Mesenteric fat pad (tissue), 1 donor: ENCODE measurements around the gene SLC25A42. TPM values are rescaled to one million over a fixed set of nuclear protein-coding genes. Genes with fewer than 3 reads are reported as not detected.
"Not testable (repeated sequence)": the region's sequence is repeated elsewhere in the genome, so short reads cannot be mapped to it uniquely, and the experiment has no call there.

Source experiments
- DNase-seq: peaks from one replicate; pipeline ENCODE4 v3.0.0-alpha.2; 2020; ENCODE audit warnings: low spot score
- long read RNA-seq: library from polyadenylated mRNA; unstranded; transcript quantifications from one replicate; pipeline ENCODE4 v2.0.0, GENCODE V29; 2020
- total RNA-seq: library from RNA; stranded (reverse); fragmentation: NEBNext Ultra II Directional; extraction: Animal tissue kit (Norgen Biotek cat#: 25700); gene quantifications from one replicate; pipeline ENCODE4 v1.2.1, GENCODE V29; 2021
- donor health status: DM: yes; HTN: yes; CAD: no.

Gene SLC25A42, protein sequence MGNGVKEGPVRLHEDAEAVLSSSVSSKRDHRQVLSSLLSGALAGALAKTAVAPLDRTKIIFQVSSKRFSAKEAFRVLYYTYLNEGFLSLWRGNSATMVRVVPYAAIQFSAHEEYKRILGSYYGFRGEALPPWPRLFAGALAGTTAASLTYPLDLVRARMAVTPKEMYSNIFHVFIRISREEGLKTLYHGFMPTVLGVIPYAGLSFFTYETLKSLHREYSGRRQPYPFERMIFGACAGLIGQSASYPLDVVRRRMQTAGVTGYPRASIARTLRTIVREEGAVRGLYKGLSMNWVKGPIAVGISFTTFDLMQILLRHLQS
- 8.4 TPM for total RNA-seq
- long read RNA-seq, partial matches to known transcripts = 0 of 15 reads
- long read RNA-seq, other reads (novel, unspliced or antisense) = 15 of 15 reads

DNA sequence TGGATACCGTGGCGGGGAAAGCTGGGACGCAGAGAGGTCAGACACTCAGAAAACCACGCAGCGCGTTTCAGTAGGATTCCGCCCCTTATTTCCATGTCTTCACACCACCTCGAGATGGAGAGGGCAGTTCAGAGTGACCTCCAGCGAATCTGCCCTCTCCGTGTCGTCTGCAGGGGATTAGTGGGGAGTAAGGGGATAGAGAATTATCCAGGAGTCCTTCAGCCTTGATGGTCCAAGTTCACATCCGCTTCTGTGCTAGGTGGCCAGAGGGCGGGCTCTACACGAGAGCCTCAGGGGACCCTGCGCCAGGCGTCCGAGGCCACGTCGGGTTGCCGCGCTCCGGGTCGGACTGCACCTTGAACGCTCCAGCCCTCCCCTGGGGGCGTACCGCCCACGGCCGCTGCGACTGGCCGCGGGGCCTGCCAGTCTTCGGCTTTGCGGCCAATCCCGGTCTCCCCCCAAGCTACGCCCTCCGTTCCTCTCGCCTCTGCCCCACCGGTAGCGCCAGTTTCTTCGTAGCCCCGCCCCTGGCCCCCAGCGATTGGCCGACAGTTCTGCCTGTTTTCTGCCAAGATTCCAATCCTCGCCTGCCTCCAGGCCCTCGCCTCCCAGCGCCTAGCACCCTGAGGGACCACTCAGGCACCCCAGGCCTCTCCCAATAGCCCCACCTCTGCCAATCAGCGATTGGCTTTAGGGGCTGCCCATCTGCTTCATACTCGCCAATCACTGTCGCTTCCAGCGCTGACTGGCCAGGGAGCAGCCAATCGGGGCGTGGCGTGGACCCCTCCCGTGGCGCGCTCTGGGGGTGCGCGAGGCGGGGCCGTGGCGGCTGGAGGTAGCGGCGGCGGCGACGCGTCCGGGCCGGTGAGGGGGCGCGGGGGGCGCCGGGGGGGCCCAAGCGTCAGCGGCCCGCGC lies at the start of gene SLC25A42:
Gene SLC25A42 (plus strand): TSS at position 812 of the 915 bp plus-strand sequence. CDS start 32,131 bp downstream, outside the sequence.
- DNase-seq = peak; percentile 99

- no peak for DNase-seq
Measured at GRCh38 chr19:19021115-19021514, 42.7 kb upstream of the SLC25A42 start.

DNA sequence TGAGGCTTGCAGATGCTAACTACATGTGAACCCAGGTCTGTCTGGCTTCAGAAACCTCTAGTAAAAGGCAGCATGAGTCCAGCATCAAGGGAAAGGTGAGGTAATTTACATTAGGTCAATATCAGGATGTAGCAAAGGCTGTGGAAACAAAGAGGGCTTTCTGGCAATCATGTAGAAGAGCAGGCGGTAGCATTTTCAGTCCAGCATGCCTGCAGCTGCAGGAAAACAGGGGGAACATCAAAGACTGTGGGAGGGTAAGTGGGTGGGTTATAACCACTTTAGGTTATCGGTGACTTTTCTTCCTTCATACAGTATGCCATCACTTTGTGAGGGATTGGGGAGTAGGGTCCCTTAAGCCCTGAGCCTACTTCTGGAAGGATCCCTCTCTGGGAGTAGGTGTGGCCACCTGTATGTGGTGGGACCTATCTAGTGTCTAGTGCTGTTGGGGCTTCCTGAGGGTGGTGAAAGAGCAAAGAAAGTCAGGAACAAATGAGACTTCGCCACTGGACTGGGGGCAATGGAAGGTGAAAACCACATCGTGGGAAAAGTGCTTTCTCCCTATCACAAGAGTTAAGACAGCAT lies 41.3 kb upstream of the SLC25A42 start:
- no peak for DNase-seq

DNA sequence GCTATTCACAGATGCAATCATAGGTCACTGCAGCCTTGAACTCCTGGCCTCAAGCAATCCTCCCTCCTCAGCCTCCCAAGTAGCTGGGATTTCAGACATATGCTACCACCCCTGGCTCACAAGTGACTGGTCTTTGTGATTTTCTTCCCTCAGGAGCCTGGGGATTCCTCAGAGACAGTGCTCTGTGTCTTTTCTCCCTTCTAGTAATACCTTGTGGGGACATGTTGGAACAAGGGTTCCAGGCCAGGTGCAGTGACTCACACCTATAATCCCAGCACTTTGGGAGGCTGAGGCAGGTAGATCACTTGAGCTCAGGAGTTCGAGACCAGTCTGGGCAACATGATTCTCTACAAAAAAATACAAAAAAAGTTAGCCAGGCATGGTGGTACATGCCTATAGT lies 40.4 kb upstream of the SLC25A42 start:
- not testable (repeated sequence) for DNase-seq

- no peak for DNase-seq
Measured at GRCh38 chr19:19025861-19026260, 37.9 kb upstream of the SLC25A42 start.

GRCh38 chr19:19026299-19026971 lies 37.4 kb upstream of the SLC25A42 start:
- no peak for DNase-seq

DNA sequence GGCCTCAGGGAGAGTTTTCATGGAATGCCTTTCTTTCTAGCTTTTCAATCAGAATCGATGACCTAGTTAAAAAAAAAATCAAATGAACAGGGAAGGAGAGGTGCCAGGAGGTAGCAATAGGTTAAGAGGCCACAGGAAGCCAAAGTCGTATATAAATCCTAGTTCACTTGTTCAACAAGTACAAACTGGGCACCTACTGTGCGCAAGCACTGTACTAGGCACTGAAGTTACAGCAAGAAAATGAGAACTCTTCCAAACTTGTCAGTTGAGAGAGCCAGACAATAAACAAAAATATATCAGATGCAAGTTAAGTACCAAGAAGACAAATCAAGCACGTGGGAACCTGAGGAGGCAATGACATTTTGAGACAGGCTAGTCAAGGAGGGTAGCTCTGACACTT lies 36.6 kb upstream of the SLC25A42 start:
- no peak for DNase-seq

- DNase-seq = no peak
Measured at GRCh38 chr19:19028526-19028925, 35.3 kb upstream of the SLC25A42 start.

DNA sequence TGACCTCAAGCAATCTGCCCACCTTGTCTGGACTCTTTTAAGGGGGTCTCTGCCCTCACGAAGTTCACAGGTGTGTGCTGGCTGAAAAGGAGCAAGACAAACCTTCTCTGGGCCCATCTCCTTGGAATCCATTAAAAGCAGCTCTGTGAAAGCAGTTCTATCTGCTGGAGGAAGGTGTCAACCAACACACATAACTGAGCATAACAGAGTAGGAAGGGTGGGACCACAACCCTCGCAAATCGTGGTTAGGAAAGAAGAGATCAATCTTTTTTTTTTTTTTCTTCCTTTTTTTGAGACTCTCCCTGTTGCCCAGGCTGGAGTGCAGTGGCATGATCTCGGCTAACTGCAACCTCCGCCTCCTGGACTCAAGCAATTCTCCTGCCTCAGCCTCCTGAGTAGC lies 31.9 kb upstream of the SLC25A42 start:
- no peak for DNase-seq

DNA sequence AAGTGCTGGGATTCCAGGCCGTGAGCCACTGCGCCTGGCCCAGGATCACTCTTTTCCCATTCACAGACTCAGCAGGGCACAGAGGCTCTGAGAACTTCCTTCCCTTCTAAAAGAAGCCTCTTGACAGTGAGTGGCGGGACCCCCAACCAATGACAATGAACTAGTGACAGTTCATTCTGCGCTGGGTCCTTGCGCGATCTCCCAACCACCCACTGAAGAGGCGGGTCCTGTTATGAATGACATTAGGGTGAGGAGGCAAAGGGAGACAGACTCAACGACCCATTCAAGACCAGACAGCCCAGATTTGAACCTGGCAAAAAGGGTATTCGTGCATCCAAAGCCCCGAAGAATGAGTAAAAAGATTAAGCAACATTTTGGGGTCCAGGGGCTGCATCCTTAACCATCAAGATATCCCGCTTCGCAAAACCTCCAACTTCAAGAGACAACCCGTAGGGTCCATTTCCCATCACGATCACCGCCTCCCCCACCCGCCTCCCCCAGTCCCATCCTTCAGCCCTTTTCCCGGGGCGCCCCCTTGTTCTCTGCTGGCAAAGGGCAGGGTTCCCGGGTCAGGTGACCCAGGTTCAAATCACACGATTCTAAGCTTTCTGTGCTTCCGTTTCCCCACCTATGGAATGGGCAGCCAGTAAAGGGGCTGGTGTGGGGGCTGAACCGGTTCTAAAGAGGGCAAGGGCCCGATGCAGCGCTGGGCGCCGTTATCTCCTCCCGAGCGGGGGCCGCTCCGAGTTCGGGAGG lies 31.2 kb upstream of the SLC25A42 start:
- no peak for DNase-seq

DNA sequence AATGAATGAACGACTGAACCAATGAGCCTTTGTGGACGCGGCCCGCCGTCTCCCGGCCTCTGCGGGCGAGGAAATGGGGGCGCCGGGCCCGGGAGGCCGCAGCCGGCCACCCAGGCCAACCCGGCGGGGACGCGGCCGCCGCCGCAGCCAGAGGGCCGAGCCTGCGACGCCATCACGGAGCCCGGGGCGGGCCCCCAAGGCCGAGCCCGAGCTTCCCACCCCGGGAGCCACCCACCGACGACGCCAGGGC lies 30.7 kb upstream of the SLC25A42 start:
- DNase-seq = no peak

DNA sequence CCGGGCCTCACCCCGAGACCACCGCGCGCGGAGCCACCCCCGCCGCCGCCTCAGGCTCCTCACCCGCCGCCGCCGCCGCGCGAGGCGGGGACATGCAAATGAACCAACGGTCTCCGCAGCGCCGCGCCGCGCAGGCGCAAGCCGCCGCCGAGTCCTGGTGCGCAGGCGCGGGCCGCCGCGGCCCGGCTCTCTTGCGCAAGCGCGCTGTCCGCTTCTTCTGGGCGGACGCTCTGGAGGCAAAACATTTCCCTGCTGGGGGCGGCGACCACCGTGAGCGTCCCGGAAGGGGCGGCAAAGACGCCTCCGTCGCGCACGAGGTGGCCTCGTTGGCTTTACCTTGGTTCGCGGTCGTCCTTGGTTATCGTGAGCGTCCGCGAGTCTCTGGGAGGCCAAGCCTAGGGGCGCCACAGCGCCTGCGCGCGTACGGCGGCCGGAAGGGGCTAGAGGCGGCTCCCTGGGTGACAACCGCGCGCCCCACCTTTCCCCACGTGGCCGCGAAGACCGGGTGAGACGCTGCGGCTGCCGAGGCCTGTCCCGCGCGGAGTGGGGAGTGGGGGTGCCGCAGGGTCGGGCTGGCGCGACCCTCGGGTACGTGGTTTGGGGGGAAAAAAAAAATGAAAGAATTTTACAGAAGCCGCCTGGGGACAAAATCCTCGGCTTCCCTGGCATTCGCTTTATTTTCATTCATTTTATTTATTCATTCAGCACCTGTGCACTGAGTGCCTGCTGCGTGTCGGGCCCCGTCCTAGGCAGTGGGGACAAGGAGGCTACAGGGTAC lies 30.2 kb upstream of the SLC25A42 start, which contains the start of the genes ARMC6 and SUGP2:
Gene ARMC6 (plus strand): TSS at position 178 of the 778 bp plus-strand sequence. CDS start 607 bp downstream, outside the sequence.
Gene SUGP2 (minus strand): TSS at position 92 of the 778 bp plus-strand sequence. CDS start 2,446 bp downstream, outside the sequence.
- peak; percentile 97 for DNase-seq

DNA sequence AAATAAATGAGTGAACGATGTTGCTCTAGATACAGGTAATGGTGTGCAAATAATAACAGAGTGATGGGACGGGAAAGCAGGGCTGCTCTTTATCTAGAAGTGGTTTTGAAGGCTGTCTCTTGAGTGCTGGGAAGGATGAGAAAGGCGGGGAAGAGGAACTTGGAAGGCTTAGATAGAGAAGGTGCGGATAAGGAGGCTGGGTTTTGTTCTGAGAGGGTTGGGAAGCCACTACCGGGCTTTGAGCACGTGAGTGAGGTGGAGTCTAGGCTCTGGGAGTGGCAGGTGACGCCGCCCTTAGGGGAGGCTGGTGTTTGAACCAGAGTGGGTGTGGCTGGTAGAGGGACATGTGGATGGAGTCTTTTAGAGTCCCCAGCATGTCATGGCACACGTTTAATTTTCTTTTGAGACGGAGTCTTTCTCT lies 29.6 kb upstream of the SLC25A42 start:
- no peak for DNase-seq

- DNase-seq = no peak
Measured at GRCh38 chr19:19039901-19040300, 23.9 kb upstream of the SLC25A42 start.

DNA sequence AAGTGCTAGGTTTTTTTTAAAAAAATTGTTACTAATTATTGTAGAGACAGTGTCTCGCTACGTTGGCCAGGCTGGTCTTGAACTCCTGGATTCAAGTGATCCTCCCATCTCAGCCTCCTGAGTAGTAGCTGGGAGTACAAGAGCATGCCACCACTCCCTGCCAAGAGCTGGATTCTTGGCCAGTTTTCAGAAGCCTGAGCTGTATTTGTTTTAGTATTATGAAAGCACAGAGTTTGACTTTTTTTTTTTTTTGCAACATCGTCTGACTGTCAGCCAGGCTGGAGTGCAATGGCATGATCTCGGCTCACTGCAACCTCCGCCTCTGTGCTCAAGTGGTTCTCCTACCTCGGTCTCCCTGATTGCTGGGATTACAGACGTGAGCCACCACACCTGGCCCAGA lies 23.4 kb upstream of the SLC25A42 start:
- no peak for DNase-seq

DNA sequence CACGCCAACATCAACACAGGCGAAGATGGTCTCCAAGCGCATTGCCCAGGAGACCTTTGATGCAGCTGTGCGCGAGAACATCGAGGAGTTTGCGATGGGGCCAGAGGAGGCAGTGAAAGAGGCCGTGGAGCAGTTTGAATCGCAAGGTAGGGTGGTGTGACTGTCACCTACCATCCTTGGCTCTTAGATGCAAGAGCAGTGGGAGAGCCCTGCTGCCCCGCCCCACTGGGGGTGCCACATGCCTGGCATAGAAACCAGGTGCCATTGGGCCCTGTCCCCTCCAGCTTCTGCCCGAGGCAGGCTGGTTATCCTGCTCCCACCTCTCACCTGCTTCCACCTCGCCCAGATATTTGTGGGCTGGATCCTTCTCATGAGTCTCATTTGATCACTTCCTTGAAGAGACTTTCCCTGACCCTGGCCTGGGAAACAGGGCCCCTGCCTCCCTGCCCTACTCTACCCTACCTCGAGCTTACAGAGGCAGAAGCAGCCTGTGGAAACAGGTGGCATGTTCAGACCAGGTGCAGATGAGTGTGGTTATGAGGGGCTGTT lies 21.0 kb upstream of the SLC25A42 start:
- DNase-seq = no peak

DNA sequence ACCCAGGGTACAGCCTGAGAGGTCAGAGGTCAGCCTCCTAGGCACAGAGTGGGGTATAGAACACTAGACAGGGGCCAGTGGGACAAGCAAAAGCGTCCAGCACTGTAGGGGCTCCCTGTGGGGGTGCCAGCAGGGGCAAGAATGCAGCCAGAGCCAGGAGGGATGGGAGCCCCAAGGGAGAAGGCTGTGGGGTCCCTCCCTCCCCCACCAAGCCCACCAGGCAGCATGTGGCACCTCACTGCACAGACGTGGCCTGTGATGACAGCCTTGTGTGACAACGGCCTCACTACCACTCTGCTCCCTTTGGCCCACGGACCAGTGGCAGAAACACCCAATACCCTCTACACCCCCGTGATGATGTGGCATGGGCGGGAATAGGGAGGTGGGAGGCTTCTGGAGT lies 20.3 kb upstream of the SLC25A42 start:
- DNase-seq = no peak

- no peak for DNase-seq
Measured at GRCh38 chr19:19043881-19044280, 19.9 kb upstream of the SLC25A42 start.

DNA sequence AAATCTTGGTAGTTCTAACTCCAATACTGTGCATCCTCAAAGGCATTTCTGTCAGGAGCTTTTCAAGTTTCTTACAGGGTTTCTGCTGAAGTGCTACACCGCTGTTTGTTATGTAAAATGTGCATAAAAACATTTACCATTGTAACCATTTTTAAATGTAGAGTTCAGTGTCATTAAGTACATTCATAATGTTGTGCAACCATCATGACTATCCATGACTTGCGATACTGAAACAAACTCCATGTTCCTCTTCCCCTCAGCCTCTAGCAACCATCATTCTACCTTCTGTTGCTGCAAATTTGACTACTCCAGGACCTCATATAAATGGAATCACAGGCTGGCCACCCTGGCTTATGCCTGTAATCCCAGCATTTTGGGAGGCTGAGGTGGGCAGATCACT lies 14.4 kb upstream of the SLC25A42 start:
- no peak for DNase-seq
